Liver (tissue), 3 donors: ENCODE data around the gene SSRP1.

Source experiments
- CTCF ChIP-seq: fragments of 150-350 bp; IDR thresholded peaks from 2 replicates; pipeline ENCODE4 v1.5.1; 2017; ENCODE audit warnings: improper control_type of control experiment, low read depth, low read length; ENCODE audit not compliant: missing input control
- EGR1 ChIP-seq, 2 donors: IDR thresholded peaks; 2 replicates each; pipeline ENCODE4 v1.6.1; 2016 to 2018; ENCODE audit warnings: antibody characterized with exemption in 2 of 2, low read depth in 2 of 2
- FOXA2 ChIP-seq: IDR thresholded peaks from 2 replicates; pipeline ENCODE4 v1.6.1; 2016; ENCODE audit warnings: antibody characterized with exemption
- GABPA ChIP-seq, 2 donors: IDR thresholded peaks in 1 of 2; conservative IDR thresholded peaks in 1 of 2; 2 replicates each; pipeline ENCODE4 v1.6.1; 2016; ENCODE audit warnings: antibody characterized with exemption in 2 of 2, mild to moderate bottlenecking in 1 of 2, moderate library complexity in 1 of 2
- HNF4G ChIP-seq: IDR thresholded peaks from 2 replicates; pipeline ENCODE4 v1.6.1; 2016; ENCODE audit warnings: antibody characterized with exemption
- JUND ChIP-seq, 2 donors: IDR thresholded peaks; 2 replicates each; pipeline ENCODE4 v1.6.1; 2016; ENCODE audit warnings: antibody characterized with exemption in 2 of 2
- MAX ChIP-seq: IDR thresholded peaks from 2 replicates; pipeline ENCODE4 v1.6.1; 2016; ENCODE audit warnings: antibody characterized with exemption
- NR2F2 ChIP-seq: IDR thresholded peaks from 2 replicates; pipeline ENCODE4 v1.6.1; 2016; ENCODE audit warnings: antibody characterized with exemption
- REST ChIP-seq: IDR thresholded peaks from 2 replicates; pipeline ENCODE4 v1.6.1; 2016; ENCODE audit warnings: antibody characterized with exemption, mild to moderate bottlenecking
- RXRA ChIP-seq, 2 donors: IDR thresholded peaks; 2 replicates each; pipeline ENCODE4 v1.6.1; 2017 to 2018; ENCODE audit warnings: antibody characterized with exemption in 2 of 2, mild to moderate bottlenecking in 1 of 2
- SP1 ChIP-seq: IDR thresholded peaks from 2 replicates; pipeline ENCODE4 v1.6.1; 2018; ENCODE audit warnings: antibody characterized with exemption, mild to moderate bottlenecking
- YY1 ChIP-seq: IDR thresholded peaks from 2 replicates; pipeline ENCODE4 v1.6.1; 2016; ENCODE audit warnings: antibody characterized with exemption, mild to moderate bottlenecking
- donor health status: healthy.
- donor health status: healthy.

- TF ChIP-seq MAX (no peak), CTCF (no peak), SP1 (no peak), REST (no peak), HNF4G (no peak), YY1 (no peak), FOXA2 (no peak), GABPA (IDR thresholded peaks at IDR 0.05 in 1 of 2, conservative IDR thresholded peaks at IDR 0.05 in 1 of 2) (no peak), JUND (IDR thresholded peaks at IDR 0.05) (no peak), NR2F2 (no peak), RXRA (IDR thresholded peaks at IDR 0.05) (no peak), EGR1 (IDR thresholded peaks at IDR 0.05; ENCODE audit: low read depth in 2 of 2) (no peak)
These were observed 17.3 kb upstream of the SSRP1 start for GRCh38 chr11:57353036-57353435.
